Measurements from ENCODE around the gene IGFLR1. TPM values are rescaled to one million over a fixed set of nuclear protein-coding genes. Genes with fewer than 3 reads are reported as not detected.

IGFLR1 gene
- total and polyA plus RNA-seq, 8 donors, result 1.3 to 17.3 (median 7.3) TPM

DNA sequence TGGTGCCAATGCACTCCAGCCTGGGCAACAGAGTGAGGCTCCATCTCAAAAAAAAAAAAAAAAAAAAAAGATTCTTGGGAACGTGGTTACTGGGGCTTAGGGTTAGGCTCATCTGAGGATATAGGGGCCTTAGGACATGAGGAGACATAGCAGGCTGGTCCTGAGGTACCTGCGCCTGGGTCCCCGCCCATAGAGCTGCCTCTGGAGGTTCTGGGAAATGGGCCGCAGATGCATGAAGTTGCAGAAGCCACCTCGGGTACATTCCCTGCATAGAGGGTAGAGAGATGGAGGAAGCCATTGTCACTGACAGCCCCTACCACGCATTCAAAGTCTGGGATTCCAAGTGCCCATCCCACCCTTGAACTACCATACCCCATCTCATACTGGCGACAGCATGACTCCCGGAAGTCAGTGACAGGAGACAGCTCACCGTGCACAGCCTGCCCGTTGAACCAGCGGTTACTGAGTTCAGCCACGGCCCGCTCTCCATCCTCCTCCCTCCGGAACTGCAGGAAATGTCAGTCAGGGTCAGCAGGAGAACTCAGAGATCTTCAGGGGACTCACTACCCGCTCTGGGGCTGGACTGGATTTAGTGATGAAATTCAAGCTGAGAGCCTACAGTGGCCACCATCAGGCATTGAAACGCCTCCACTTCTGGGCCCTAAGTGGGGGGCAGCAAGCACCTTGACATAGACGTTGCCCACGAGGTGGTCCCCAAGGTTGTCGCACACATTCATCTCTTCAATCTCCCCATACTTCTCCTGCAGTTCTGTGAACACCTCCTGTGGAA, 1.6 kb upstream of the IGFLR1 start:
- Histone ChIP-seq H3K4me3 (peak overlapping the region in 1 of 4 donors; percentile 85), H3K4me1 (peaks cover 7 to 16% (median 10%) of the 10 kb centered on the region in 3 donors)
- no peak for FAIRE-seq

DNA sequence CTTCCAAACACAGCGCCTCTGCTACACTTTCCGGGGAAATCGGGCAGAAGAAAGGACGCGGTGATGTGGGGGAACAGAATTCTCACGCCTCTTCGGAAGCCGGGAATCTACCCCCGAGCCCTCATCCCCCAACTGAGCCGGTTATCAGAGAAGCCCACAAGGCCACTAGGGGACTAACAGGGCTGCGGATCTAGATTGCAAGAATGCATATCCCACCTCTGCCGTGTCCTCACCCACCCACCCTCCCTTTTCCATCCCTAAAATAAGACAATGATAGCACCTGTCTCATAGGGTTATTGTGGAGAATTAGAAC, 1.1 kb downstream of the IGFLR1 start:
- peak overlapping the region; percentile 26 to 60 (median 41) for H3K4me3 ChIP-seq
- H3K27me3 ChIP-seq, result no peaks in the 10 kb centered on the region
- no peak for TF ChIP-seq CTCF (IDR thresholded peaks at IDR 0.05)
- H3K36me3 ChIP-seq, result peaks cover 0 to 10% (median 5%) of the 10 kb centered on the region in 3 donors
- WGBS, 2 donors, result 3 to 4% methylated on average over 12 of the region's 12 CpGs
- H3K9me3 ChIP-seq, result no peaks in the 10 kb centered on the region
- peaks cover 4 to 10% (median 8%) of the 10 kb centered on the region in 3 donors for H3K4me1 ChIP-seq
- intact Hi-C loops (cut with DNase I), result no loop called here
- ATAC-seq, result no peak
- H3K27ac ChIP-seq, result peak overlapping the region; percentile 78 to 85 (median 82)
- FAIRE-seq, result no peak
- no peak for DNase-seq

More for the DNA sequence above, 1.6 kb upstream of the IGFLR1 start:
- no peak overlapping the region for H3K27ac ChIP-seq
- no peaks in the 10 kb centered on the region for H3K27me3 ChIP-seq
- no peaks in the 10 kb centered on the region for H3K9me3 ChIP-seq
- ATAC-seq (no peak), DNase-seq (peak in 2 of 6 donors; percentile 42 to 43)
- H3K36me3 ChIP-seq, result no peaks in the 10 kb centered on the region
- WGBS, 2 donors, result 84 to 87% methylated on average over 19 of the region's 19 CpGs
- intact Hi-C loops (cut with DNase I), result no loop called here
- TF ChIP-seq CTCF (IDR thresholded peaks at IDR 0.05), result no peak

DNA sequence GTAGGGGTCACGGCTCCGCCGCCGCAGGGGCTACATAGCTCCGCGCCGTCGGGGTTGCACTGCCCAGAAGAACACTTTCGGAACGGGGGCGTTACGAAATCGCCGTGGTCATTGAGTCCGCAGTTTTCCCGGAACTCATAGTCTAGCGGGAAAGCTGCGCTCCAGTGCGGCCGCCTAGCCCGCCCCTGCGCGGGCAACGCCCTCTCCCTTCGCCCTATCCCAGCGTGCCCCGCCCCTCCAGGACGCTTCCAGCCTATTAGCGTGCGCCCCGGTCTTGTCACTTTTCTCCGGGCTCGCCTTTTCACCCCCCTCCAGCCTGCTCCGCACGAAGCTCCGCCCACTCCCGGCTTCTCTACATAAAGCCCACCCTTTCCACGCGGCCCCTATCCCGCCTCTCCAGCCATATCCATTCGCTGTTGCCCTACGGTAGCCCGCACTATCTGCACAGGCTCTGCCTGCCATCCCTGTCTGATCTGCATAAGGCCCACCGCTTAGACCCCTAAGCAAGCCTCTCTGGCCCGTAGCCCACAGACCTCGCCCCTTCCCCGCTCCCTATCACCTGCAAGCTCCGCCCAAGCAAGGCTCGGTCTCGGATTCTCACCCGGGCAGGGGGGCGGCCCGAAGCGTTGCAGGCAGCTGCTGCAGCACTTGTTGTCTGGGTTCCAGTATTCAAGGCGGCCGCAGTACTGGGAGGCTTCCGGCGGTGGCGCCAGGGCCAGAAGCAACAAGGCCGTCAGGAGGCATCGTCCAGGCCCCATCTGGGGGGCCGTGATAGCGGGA, 1.6 kb downstream of the IGFLR1 start:
- intact Hi-C loops (cut with DNase I), result no loop called here
- Histone ChIP-seq H3K4me3 (peak overlapping the region; percentile 27 to 60 (median 54)), H3K9me3 (no peaks in the 10 kb centered on the region), H3K36me3 (peaks cover 0 to 10% (median 5%) of the 10 kb centered on the region in 3 donors), H3K4me1 (peaks cover 4 to 10% (median 7%) of the 10 kb centered on the region in 3 donors), H3K27ac (peak overlapping the region; percentile 78 to 85 (median 82)), H3K27me3 (no peaks in the 10 kb centered on the region)
- WGBS, 2 donors, result 0 to 1% methylated on average over 59 to 63 of the region's 63 CpGs
- no peak for FAIRE-seq
- no peak for TF ChIP-seq CTCF (IDR thresholded peaks at IDR 0.05)
- peak; percentile 77 to 88 (median 82) for ATAC-seq
- DNase-seq, result peak; percentile 96 to 99 (median 98)

DNA sequence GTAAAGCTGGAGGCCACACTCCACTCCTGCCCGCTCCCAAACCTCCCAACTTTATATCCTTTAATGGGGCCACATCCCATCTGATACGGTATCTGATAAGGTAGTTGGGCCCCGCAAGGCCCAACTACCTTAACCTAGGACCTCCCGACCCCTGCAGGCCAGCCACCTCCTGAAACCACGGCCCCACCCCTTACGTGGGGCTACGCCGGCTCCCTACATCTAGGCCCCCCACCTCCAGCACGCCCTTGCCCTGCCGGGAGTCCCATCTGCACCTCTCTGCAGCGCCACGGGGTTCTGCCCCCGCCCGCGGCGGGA, 2.2 kb downstream of the IGFLR1 start:
- Histone ChIP-seq H3K36me3 (peaks cover 0 to 10% (median 5%) of the 10 kb centered on the region in 3 donors), H3K27me3 (no peaks in the 10 kb centered on the region), H3K4me3 (peak overlapping the region; percentile 27 to 60 (median 54)), H3K27ac (peak overlapping the region; percentile 42 to 80 (median 78)), H3K9me3 (no peaks in the 10 kb centered on the region), H3K4me1 (peaks cover 4 to 10% (median 7%) of the 10 kb centered on the region in 3 donors)
- no peak for TF ChIP-seq CTCF (IDR thresholded peaks at IDR 0.05)
- WGBS, 2 donors, result 2 to 3% methylated on average over 16 of the region's 16 CpGs
- ATAC-seq (peak in 1 of 4 donors; percentile 2), DNase-seq (no peak), FAIRE-seq (no peak)
- intact Hi-C loops (cut with DNase I), result no loop called here

Measured in pancreas (tissue), 10 donors.